Endothelial cell of umbilical vein (primary cell): Measurements from ENCODE around the gene SH3BP4.

ENCODE experiments used
- MYC ChIP-seq: IDR thresholded peaks from one replicate; pipeline ENCODE4 v1.6.1; 2011; ENCODE audit warnings: mild to moderate bottlenecking, low read depth, low read length
- POLR2A ChIP-seq: IDR thresholded peaks from 2 replicates; pipeline ENCODE4 v1.6.1; 2012; ENCODE audit warnings: low read depth, mild to moderate bottlenecking, control low read depth, low read length
- TF ChIP-seq, protein P1 (sequence below), 2 donors: IDR thresholded peaks; 1 replicate in 1 of 2; 2 replicates in 1 of 2; pipeline ENCODE4 v1.5.1; 2011; ENCODE audit warnings: low read length in 2 of 2, mild to moderate bottlenecking in 2 of 2, moderate library complexity in 2 of 2, control low read depth in 1 of 2, inconsistent platforms in 1 of 2, low read depth in 1 of 2; ENCODE audit not compliant: insufficient read depth in 1 of 2; ENCODE audit errors: extremely low read depth in 1 of 2

- TF ChIP-seq POLR2A (no peak), MYC (no peak)
- TF ChIP-seq, protein P1, sequence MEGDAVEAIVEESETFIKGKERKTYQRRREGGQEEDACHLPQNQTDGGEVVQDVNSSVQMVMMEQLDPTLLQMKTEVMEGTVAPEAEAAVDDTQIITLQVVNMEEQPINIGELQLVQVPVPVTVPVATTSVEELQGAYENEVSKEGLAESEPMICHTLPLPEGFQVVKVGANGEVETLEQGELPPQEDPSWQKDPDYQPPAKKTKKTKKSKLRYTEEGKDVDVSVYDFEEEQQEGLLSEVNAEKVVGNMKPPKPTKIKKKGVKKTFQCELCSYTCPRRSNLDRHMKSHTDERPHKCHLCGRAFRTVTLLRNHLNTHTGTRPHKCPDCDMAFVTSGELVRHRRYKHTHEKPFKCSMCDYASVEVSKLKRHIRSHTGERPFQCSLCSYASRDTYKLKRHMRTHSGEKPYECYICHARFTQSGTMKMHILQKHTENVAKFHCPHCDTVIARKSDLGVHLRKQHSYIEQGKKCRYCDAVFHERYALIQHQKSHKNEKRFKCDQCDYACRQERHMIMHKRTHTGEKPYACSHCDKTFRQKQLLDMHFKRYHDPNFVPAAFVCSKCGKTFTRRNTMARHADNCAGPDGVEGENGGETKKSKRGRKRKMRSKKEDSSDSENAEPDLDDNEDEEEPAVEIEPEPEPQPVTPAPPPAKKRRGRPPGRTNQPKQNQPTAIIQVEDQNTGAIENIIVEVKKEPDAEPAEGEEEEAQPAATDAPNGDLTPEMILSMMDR (IDR thresholded peaks at IDR 0.05; ENCODE audit: extremely low read depth in 1 of 2, insufficient read depth in 1 of 2, low read depth in 1 of 2, low read length in 2 of 2) = no peak
These were observed 126.4 kb downstream of the SH3BP4 start for GRCh38 chr2:235078182-235078581.
